ENCODE data around the gene RBM39. TPM values are rescaled to one million over a fixed set of nuclear protein-coding genes. Genes with fewer than 3 reads are reported as not detected.

RBM39 gene
- total RNA-seq, 3 donors from 2014 or later (not counting 1 experiment from before 2014, with no cell fraction given), result 1,431 to 1,555 (median 1,445) TPM

DNA sequence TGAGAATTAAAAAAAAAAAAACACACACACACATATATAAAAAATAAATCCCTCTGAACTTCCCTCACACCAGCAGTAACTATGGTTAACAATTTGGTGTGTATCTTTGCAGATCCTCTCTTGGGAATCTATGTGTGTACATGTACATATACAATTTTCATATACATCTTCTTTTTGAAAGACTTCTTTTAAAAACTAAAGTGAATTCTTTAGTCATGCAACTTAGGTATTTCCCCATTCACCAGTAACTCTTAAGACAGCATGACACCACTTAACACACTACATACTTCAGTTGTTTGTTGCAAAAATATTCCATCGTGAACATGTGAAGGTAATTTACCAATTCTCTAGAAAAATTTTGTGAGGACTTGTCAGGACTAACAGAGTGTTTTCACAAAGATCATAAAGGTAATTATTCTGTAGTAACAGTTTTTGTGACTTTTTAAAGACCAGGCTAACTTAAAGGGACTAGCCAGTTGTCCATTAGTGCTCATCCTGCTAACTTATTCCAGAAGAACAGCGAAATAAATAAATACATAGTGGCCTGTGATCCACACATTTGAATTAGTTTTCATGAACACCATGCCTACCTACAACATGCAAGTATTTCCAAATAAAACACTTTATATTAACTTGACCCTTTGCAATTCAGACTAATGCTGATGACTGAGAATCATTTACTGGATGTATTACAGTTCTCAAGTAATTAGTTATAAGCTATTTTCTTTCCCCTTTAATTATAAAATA, 12.1 kb downstream of the RBM39 start:
- H3K36me3 Mint-ChIP-seq, result peaks cover 37% of the 10 kb centered on the region
- H3K4me1 Mint-ChIP-seq, result peaks cover 49 to 54% of the 10 kb centered on the region in 2 donors
- no peaks in the 10 kb centered on the region for H3K27me3 ChIP-seq (ENCODE audit: control insufficient read depth, insufficient read depth, low read length)
- H3K9me3 Mint-ChIP-seq, result no peaks in the 10 kb centered on the region
- no peak overlapping the region for H3K27ac ChIP-seq (ENCODE audit: low read length)
- 96% methylated on average over 2 of the region's 2 CpGs for WGBS (ENCODE audit: insufficient coverage)
- DNase-seq, result no peak
- TF ChIP-seq, protein P1, sequence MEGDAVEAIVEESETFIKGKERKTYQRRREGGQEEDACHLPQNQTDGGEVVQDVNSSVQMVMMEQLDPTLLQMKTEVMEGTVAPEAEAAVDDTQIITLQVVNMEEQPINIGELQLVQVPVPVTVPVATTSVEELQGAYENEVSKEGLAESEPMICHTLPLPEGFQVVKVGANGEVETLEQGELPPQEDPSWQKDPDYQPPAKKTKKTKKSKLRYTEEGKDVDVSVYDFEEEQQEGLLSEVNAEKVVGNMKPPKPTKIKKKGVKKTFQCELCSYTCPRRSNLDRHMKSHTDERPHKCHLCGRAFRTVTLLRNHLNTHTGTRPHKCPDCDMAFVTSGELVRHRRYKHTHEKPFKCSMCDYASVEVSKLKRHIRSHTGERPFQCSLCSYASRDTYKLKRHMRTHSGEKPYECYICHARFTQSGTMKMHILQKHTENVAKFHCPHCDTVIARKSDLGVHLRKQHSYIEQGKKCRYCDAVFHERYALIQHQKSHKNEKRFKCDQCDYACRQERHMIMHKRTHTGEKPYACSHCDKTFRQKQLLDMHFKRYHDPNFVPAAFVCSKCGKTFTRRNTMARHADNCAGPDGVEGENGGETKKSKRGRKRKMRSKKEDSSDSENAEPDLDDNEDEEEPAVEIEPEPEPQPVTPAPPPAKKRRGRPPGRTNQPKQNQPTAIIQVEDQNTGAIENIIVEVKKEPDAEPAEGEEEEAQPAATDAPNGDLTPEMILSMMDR (IDR thresholded peaks at IDR 0.05), result no peak
- no peaks in the 10 kb centered on the region for H3K9me3 ChIP-seq (ENCODE audit: control insufficient read depth, insufficient read depth, low read length)
- H3K36me3 ChIP-seq (ENCODE audit: control insufficient read depth, insufficient read depth, low read length), result peaks cover 97% of the 10 kb centered on the region
- no peaks in the 10 kb centered on the region for H3K27me3 Mint-ChIP-seq (ENCODE audit: low read depth in 2 of 2)
- no peak for ATAC-seq
- H3K4me3 Mint-ChIP-seq, result peak overlapping the region; percentile 32
- H3K4me3 ChIP-seq (ENCODE audit: low read length), result no peak overlapping the region
- intact Hi-C loops (cut with micrococcal nuclease), result loop anchor here (10.0 kb wide), 1 partner anchor 45 kb away; the partner anchor contains the start of gene PHF20
- peak overlapping the region; percentile 69 to 79 for H3K27ac Mint-ChIP-seq
- H3K4me1 ChIP-seq (ENCODE audit: control insufficient read depth, insufficient read depth, low read length), result peaks cover 20% of the 10 kb centered on the region

DNA sequence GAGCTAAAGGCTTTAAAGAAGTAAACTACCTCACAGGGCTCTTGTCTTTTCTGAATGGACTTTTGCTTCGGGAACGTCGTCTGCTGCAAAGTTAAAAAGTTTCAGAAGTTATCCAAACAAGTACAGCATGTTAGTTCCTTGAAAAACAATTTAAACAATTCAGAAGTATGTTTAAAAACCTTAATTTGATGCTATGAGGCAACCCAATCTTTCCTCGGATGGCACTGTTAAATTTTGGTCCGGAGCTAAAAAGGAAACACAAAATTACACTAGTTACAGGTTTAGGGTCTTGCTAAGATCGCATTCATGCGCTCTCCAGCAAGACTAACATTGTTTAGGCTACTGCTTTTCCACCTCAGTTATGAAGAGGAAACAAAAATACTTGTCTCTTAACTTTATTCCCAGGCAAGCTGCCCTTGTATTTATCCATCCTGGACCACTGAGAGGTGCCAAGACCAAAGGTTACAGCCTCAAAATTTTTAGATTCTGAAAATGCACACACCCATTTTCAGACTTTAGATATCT, 12.7 kb downstream of the RBM39 start:
- peak overlapping the region; percentile 69 to 79 for H3K27ac Mint-ChIP-seq

DNA sequence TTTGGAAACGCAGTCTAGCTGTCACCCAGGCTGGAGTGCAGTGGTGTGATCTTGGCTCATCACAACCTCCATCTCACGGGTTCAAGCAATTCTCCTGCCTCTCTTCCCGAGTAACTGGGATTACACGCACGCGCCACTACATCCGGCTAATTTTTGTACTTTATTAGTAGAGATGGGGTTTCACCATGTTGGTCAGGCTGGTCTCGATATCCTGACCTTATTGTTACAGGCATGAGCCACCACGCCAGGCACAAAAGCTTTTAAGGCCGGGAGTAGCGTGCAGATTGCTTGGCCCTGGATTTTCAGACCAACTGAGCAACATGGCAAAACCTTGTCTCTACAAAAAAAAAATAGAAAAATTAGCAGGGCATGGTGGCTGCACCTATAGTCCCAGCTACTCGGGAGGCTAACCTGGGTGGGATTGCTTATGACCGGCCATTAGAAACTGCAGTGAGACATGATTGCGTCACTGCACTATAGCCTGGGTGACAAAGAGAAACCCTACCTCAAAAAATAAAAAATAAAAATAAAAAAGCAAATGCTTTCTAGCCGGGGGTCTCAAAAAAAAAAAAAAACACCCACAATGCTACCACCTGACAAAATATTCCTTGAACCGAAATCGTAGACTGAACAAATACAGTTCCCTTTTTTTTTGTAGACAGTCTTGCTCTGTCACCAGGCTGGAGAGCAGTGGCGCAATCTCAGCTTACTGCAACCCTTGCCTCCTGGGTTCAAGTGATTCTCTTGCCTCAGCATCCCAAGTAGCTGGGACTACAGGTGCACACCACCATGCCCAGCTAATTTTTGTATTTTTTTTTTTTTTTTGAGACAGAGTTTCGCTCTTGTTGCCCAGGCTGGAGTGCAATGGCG, 15.0 kb downstream of the RBM39 start:
- no peaks in the 10 kb centered on the region for H3K27me3 Mint-ChIP-seq (ENCODE audit: low read depth in 2 of 2)
- peak overlapping the region; percentile 17 for H3K4me3 Mint-ChIP-seq
- ATAC-seq (no peak), DNase-seq (no peak)
- Histone ChIP-seq H3K4me3 (ENCODE audit: low read length) (no peak overlapping the region), H3K27me3 (ENCODE audit: control insufficient read depth, insufficient read depth, low read length) (no peaks in the 10 kb centered on the region), H3K36me3 (ENCODE audit: control insufficient read depth, insufficient read depth, low read length) (peaks cover 93% of the 10 kb centered on the region), H3K4me1 (ENCODE audit: control insufficient read depth, insufficient read depth, low read length) (peaks cover 21% of the 10 kb centered on the region), H3K27ac (ENCODE audit: low read length) (no peak overlapping the region), H3K9me3 (ENCODE audit: control insufficient read depth, insufficient read depth, low read length) (no peaks in the 10 kb centered on the region)
- TF ChIP-seq, protein P1 (IDR thresholded peaks at IDR 0.05), result no peak
- H3K36me3 Mint-ChIP-seq, result peaks cover 21% of the 10 kb centered on the region
- no peaks in the 10 kb centered on the region for H3K9me3 Mint-ChIP-seq
- WGBS (ENCODE audit: insufficient coverage), result 96% methylated on average over 20 of the region's 20 CpGs
- peak overlapping the region; percentile 58 to 83 for H3K27ac Mint-ChIP-seq
- intact Hi-C loops (cut with micrococcal nuclease), result loop anchor here (10.0 kb wide), 1 partner anchor 48 kb away; the partner anchor contains the start of gene PHF20
- H3K4me1 Mint-ChIP-seq, result peaks cover 43 to 46% of the 10 kb centered on the region in 2 donors

More for the DNA sequence above, 12.7 kb downstream of the RBM39 start:
- Mint-ChIP-seq H3K27me3 (ENCODE audit: low read depth in 2 of 2) (no peaks in the 10 kb centered on the region), H3K4me3 (no peak overlapping the region), H3K36me3 (peaks cover 32% of the 10 kb centered on the region), H3K9me3 (no peaks in the 10 kb centered on the region), H3K4me1 (peaks cover 45 to 51% of the 10 kb centered on the region in 2 donors)
- H3K9me3 ChIP-seq (ENCODE audit: control insufficient read depth, insufficient read depth, low read length), result no peaks in the 10 kb centered on the region
- ATAC-seq (no peak), DNase-seq (no peak)
- H3K27ac ChIP-seq (ENCODE audit: low read length), result no peak overlapping the region
- H3K36me3 ChIP-seq (ENCODE audit: control insufficient read depth, insufficient read depth, low read length), result peaks cover 97% of the 10 kb centered on the region
- intact Hi-C loops (cut with micrococcal nuclease), result loop anchor here (10.0 kb wide), 1 partner anchor 45 kb away; the partner anchor contains the start of gene PHF20
- no peaks in the 10 kb centered on the region for H3K27me3 ChIP-seq (ENCODE audit: control insufficient read depth, insufficient read depth, low read length)
- peaks cover 20% of the 10 kb centered on the region for H3K4me1 ChIP-seq (ENCODE audit: control insufficient read depth, insufficient read depth, low read length)
- TF ChIP-seq, protein P1 (IDR thresholded peaks at IDR 0.05), result no peak
- no peak overlapping the region for H3K4me3 ChIP-seq (ENCODE audit: low read length)
- 96% methylated on average over 7 of the region's 7 CpGs for WGBS (ENCODE audit: insufficient coverage)
